ENCODE data around the gene RHBDF2.

- no peak for TF ChIP-seq POLR2A (IDR thresholded peaks at IDR 0.05; ENCODE audit: low read depth, low read length)
- TF ChIP-seq POLR2AphosphoS5 (IDR thresholded peaks at IDR 0.05; ENCODE audit: low read depth, low read length), result no peak
These were observed 40.7 kb upstream of the RHBDF2 start for GRCh38 chr17:76541739-76542454.

All from GM12892 (cell line).